GM12874 (cell line): ENCODE data around the gene PROCA1.

ENCODE experiments used
- CTCF ChIP-seq: IDR thresholded peaks from 2 replicates; pipeline ENCODE4 v1.5.1; 2011; ENCODE audit warnings: low read depth, mild to moderate bottlenecking, control low read depth, low read length, moderate library complexity; ENCODE audit not compliant: insufficient read depth

The PROCA1 gene

DNA sequence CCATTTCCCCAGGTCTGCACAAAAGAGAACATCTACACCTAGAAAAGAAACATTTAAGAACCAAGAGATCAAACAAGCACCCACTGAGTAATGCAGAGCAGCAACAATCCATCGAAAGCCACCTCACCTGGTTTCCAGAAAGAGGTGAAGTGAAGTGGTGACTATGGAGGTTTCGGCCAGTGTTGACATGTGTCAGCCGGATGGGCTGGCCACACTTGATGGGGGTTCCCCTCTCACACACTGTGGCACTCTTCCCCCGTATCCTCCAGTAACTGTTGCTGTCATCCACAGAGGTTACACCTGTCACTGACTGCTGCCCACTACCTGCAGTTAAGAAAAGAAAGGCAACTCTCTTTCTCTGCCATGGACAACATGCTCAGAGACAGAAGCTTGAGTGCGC is 56.5 kb downstream of the PROCA1 start:
- no peak for TF ChIP-seq CTCF
